ENCODE results near the gene TMEM154. TPM values are rescaled to one million over a fixed set of nuclear protein-coding genes. Genes with fewer than 3 reads are reported as not detected.
A peak's percentile ranks its signal among the peaks of the same experiment; 100 is the strongest.

TMEM154 gene
- total and polyA plus RNA-seq, 11 donors, result 0.27 to 8.0 (median 1.6) TPM

- Histone ChIP-seq H3K4me3 (no peak overlapping the region), H3K4me1 (peaks cover 0 to 10% (median 2%) of the 10 kb centered on the region in 12 donors), H3K9me3 (no peaks in the 10 kb centered on the region), H3K27ac (no peak overlapping the region), H3K27me3 (peaks cover 0 to 3% (median 0%) of the 10 kb centered on the region in 9 donors), H3K36me3 (no peaks in the 10 kb centered on the region)
- 54 to 70% (median 58%) methylated on average over 5 of the region's 5 CpGs for WGBS, 4 donors
- DNase-seq (no peak), ATAC-seq (peak in 3 of 4 donors; percentile 56 to 74 (median 73))
- no peak for TF ChIP-seq CTCF (IDR thresholded peaks at IDR 0.05)
- TF ChIP-seq POLR2A (IDR thresholded peaks at IDR 0.05), result no peak
- intact Hi-C loops (cut with DNase I), result no loop called here
Observed at GRCh38 chr4:152696764-152697261, 17.0 kb upstream of the TMEM154 start.

GRCh38 chr4:152693871-152694270, 14.1 kb upstream of the TMEM154 start:
- intact Hi-C loops (cut with DNase I), result no loop called here
- H3K9me3 ChIP-seq, result no peaks in the 10 kb centered on the region
- ATAC-seq, result no peak
- H3K27ac ChIP-seq, result no peak overlapping the region
- WGBS, 4 donors, result 94 to 97% (median 96%) methylated on average over 5 of the region's 5 CpGs
- H3K36me3 ChIP-seq, result no peaks in the 10 kb centered on the region
- no peaks in the 10 kb centered on the region for H3K27me3 ChIP-seq
- no peak for DNase-seq
- H3K4me3 ChIP-seq, result no peak overlapping the region
- TF ChIP-seq POLR2A (IDR thresholded peaks at IDR 0.05), result no peak
- TF ChIP-seq CTCF (IDR thresholded peaks at IDR 0.05), result no peak
- peaks cover 0 to 24% (median 10%) of the 10 kb centered on the region in 12 donors for H3K4me1 ChIP-seq

GRCh38 chr4:152691761-152692160, 12.0 kb upstream of the TMEM154 start:
- no peaks in the 10 kb centered on the region for H3K27me3 ChIP-seq
- peaks cover 0 to 35% (median 11%) of the 10 kb centered on the region in 12 donors for H3K4me1 ChIP-seq
- H3K4me3 ChIP-seq, result no peak overlapping the region
- TF ChIP-seq CTCF (IDR thresholded peaks at IDR 0.05), result no peak
- TF ChIP-seq POLR2A (IDR thresholded peaks at IDR 0.05), result no peak
- no peak for ATAC-seq
- DNase-seq, result no peak
- no peaks in the 10 kb centered on the region for H3K36me3 ChIP-seq
- WGBS, 4 donors, result 69 to 80% (median 71%) methylated on average over 1 of the region's 1 CpG
- intact Hi-C loops (cut with DNase I), result no loop called here
- no peaks in the 10 kb centered on the region for H3K9me3 ChIP-seq
- H3K27ac ChIP-seq, result peak overlapping the region; percentile 54 to 95 (median 79)

- TF ChIP-seq CTCF (IDR thresholded peaks at IDR 0.05), result no peak
- TF ChIP-seq POLR2A (IDR thresholded peaks at IDR 0.05), result no peak
- Histone ChIP-seq H3K9me3 (no peaks in the 10 kb centered on the region), H3K4me1 (peaks cover 0 to 35% (median 11%) of the 10 kb centered on the region in 12 donors), H3K27me3 (no peaks in the 10 kb centered on the region), H3K4me3 (no peak overlapping the region), H3K36me3 (no peaks in the 10 kb centered on the region), H3K27ac (peak overlapping the region; percentile 61 to 95 (median 79))
- ATAC-seq (peak; percentile 91 to 95 (median 93)), DNase-seq (peak in 1 of 5 donors; percentile 40)
- intact Hi-C loops (cut with DNase I), result no loop called here
- 43 to 48% (median 46%) methylated on average over 4 of the region's 4 CpGs for WGBS, 4 donors
Observed at GRCh38 chr4:152690706-152691651, 11.2 kb upstream of the TMEM154 start.
